GM19463 (cell line): ENCODE measurements around the gene IL1B.
A peak's percentile ranks its signal among the peaks of the same experiment; 100 is the strongest.

Source experiments
- ATAC-seq: cut with Tn5 transposase; IDR thresholded peaks from one replicate; pipeline ENCODE4 v1.9.1; 2021; ENCODE audit warnings: mild to moderate bottlenecking, moderate library complexity; ENCODE audit not compliant: unreplicated experiment

Gene IL1B

DNA sequence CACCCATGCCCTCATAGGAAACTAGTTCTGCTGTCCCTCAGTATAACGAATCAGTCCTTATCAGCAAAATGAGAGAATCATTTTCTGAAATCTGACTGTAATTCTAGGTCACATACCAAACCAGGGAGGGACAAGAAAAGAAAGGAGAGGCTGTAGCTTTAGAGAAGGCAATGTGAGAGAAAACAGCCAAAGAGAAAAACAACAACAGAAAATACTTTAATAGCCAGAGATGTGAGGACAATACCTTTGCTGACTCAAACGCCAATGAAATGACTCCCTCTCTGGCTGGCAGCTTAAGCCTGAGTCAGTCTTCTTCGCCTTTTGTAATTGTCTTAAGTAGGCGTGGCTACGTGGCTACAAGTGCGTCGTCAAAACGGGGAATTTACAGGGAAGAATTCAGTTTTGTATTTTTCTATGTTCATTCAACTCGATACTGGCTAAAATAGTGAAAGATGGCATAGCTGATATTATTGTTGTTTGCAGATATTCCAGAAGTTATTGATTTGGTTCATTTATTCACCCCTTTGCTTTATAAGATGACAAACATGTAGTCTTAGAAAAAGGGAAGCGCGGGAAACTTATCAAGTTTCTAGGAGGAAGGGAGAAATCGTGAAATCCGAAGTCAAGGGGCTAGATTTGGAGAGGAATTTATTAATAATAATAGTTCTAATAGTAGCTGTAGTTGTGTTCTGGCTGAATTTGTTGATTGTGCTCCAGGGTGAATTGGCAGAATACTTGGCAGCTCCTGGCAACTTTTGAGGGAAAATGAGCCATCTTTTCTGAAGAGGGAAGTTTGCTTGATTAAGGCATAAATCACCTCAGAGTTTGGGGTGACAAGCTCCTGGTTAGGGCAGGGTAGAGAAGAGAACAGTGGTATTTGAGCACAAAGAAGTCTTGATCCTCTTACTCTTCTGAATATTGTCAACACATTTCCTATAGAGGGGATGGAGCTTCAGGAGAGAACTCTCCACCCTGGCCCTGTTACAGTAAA lies 52.1 kb downstream of the IL1B start, which contains the start of gene IL1A:
TSS of gene IL1A (minus strand) at position 295 of the 991 bp plus-strand sequence. CDS start 723 bp downstream, outside the sequence.
- no peak for ATAC-seq

DNA sequence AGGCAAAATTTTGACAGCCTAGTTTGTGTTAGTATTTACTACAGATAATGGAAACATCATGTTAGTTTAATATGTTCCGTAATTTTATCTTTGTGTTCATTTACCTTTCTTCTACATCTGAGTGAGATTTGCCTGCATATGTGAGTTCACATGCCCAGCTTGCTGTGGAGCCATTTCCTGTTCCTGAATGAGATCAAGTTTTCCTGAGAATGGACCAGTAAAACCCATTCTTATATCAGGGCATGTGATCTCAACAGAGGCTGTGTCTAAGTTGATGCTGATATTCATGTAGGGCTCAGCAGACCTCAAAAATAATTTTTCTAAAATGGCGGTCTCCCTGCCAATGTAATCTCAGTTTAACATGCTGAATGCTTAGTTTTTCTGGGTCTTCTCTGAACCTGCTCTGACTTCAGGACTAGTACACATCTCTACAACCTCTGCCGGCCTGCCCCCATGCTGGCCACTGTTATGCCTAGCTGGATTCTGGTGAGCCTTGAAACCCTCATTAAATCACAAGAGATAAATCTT lies 53.3 kb downstream of the IL1B start:
- no peak for ATAC-seq

DNA sequence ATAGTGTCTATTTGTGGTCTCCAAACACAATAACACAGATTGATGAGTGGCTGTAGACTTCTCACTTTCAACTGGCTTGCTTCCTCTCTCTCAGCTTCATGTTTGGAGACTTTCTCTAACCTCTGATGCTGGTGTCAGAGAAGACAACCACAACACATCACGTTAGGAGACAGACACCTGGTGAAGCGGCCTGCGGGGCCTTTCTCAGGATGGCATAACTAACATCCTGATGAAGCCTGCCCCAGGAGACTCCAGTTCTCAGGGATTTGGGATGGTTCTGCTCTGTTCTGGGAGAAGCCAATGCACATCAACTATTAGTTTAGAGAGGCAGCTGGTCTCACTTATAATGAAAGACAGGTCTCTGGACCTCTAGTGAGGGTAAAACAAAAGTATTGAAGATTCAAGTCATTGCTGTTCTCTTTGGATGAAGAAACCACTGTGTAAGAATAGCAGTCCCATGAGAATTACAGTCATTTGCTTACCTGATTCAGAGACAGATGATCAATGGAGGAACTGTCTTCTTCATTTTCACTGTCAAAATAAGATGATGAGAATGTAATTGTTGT lies 54.3 kb downstream of the IL1B start:
- peak; percentile 82 for ATAC-seq
